Measurements from ENCODE around the gene SFXN5.

- TF ChIP-seq REST (IDR thresholded peaks at IDR 0.05; ENCODE audit: insufficient read depth in 1 of 2, low read depth in 2 of 2, low read length in 2 of 2) = no peak
- no peak for TF ChIP-seq TAF1 (IDR thresholded peaks at IDR 0.05; ENCODE audit: borderline replicate concordance, insufficient read depth, low read length)
- no peak for TF ChIP-seq POLR2AphosphoS5 (IDR thresholded peaks at IDR 0.05; ENCODE audit: low read depth, low read length)
- no peak for TF ChIP-seq SIN3A (IDR thresholded peaks at IDR 0.05; ENCODE audit: borderline replicate concordance, insufficient read depth, low read length)
- no peak for TF ChIP-seq FOXP2 (optimal IDR thresholded peaks at IDR 0.05; ENCODE audit: borderline replicate concordance, extremely low read depth, extremely low read length, insufficient read depth)
Measured at GRCh38 chr2:72985136-72985535, 86.4 kb downstream of the SFXN5 start.

Measured in PFSK-1 (cell line).